NCI-H2171 (cell line): Measurements from ENCODE around the gene ALDH7A1.

Source experiments
- DNase-seq: peaks from one replicate; lab custom pipeline; 2025; lab: John Stamatoyannopoulos, UW

Gene ALDH7A1

GRCh38 chr5:126508962-126509279 lies 86.1 kb downstream of the ALDH7A1 start:
- DNase-seq, result no peak

- DNase-seq, result no peak
These were observed 86.6 kb downstream of the ALDH7A1 start for GRCh38 chr5:126508251-126508961.

- DNase-seq, result no peak
These were observed 88.9 kb downstream of the ALDH7A1 start for GRCh38 chr5:126506079-126506478.

- no peak for DNase-seq
These were observed 91.4 kb downstream of the ALDH7A1 start for GRCh38 chr5:126503602-126504104.

GRCh38 chr5:126501448-126501847 lies 93.6 kb downstream of the ALDH7A1 start:
- no peak for DNase-seq

- no peak for DNase-seq
These were observed 95.1 kb downstream of the ALDH7A1 start for GRCh38 chr5:126499853-126500342.

GRCh38 chr5:126499278-126499677 lies 95.7 kb downstream of the ALDH7A1 start:
- DNase-seq, result no peak

- no peak for DNase-seq
These were observed 97.5 kb downstream of the ALDH7A1 start for GRCh38 chr5:126497506-126497905.

- no peak for DNase-seq
These were observed 100.6 kb downstream of the ALDH7A1 start for GRCh38 chr5:126494393-126494792.

GRCh38 chr5:126492939-126493338 lies 102.1 kb downstream of the ALDH7A1 start:
- no peak for DNase-seq

- no peak for DNase-seq
These were observed 104.7 kb downstream of the ALDH7A1 start for GRCh38 chr5:126490167-126490940.

GRCh38 chr5:126488443-126489065 lies 106.5 kb downstream of the ALDH7A1 start:
- DNase-seq, result no peak

GRCh38 chr5:126487596-126487995 lies 107.4 kb downstream of the ALDH7A1 start:
- no peak for DNase-seq

- no peak for DNase-seq
These were observed 108.7 kb downstream of the ALDH7A1 start for GRCh38 chr5:126486332-126486731.

- no peak for DNase-seq
These were observed 110.8 kb downstream of the ALDH7A1 start for GRCh38 chr5:126484253-126484652.

- DNase-seq, result no peak
These were observed 111.9 kb downstream of the ALDH7A1 start for GRCh38 chr5:126483156-126483555.

GRCh38 chr5:126482591-126482990 lies 112.4 kb downstream of the ALDH7A1 start:
- DNase-seq, result no peak

- DNase-seq, result no peak
These were observed 113.8 kb downstream of the ALDH7A1 start for GRCh38 chr5:126481243-126481642.
